Mucosa of rectum (tissue), 2 donors: Measurements from ENCODE around the gene IGLL5.

Experiments used
- H3K27ac ChIP-seq, 2 donors: one replicate each; pipeline ENCODE4 v1.7.0; 2013; ENCODE audit warnings: inconsistent platforms in 2 of 2, low read depth in 2 of 2, low read length in 2 of 2
- H3K27me3 ChIP-seq, 2 donors: one replicate each; pipeline ENCODE4 v1.7.0; 2013; ENCODE audit warnings: low read length in 2 of 2; ENCODE audit not compliant: control insufficient read depth in 2 of 2, insufficient read depth in 2 of 2
- H3K36me3 ChIP-seq, 2 donors: one replicate each; pipeline ENCODE4 v1.7.0; 2013; ENCODE audit warnings: low read length in 2 of 2; ENCODE audit not compliant: control insufficient read depth in 2 of 2, insufficient read depth in 2 of 2
- H3K4me1 ChIP-seq, 2 donors: one replicate each; pipeline ENCODE4 v1.7.0; 2013; ENCODE audit warnings: low read length in 2 of 2, mild to moderate bottlenecking in 1 of 2; ENCODE audit not compliant: control insufficient read depth in 2 of 2, insufficient read depth in 2 of 2
- H3K4me3 ChIP-seq, 2 donors: one replicate each; pipeline ENCODE4 v1.7.0; 2013; ENCODE audit warnings: low read length in 2 of 2
- H3K9ac ChIP-seq, 2 donors: one replicate each; pipeline ENCODE4 v1.7.0; 2013; ENCODE audit warnings: low read length in 2 of 2, low read depth in 1 of 2, mild to moderate bottlenecking in 1 of 2
- H3K9me3 ChIP-seq, 2 donors: one replicate each; pipeline ENCODE4 v1.7.0; 2013; ENCODE audit warnings: low read length in 2 of 2; ENCODE audit not compliant: control insufficient read depth in 2 of 2
- donor health status: healthy.
- donor health status: Normal muscosa, but diverticular disease.

IGLL5 gene

GRCh38 chr22:22887621-22888503, at the start of gene IGLL5:
Gene IGLL5 (plus strand): TSS chr22:22887816. CDS start chr22:22888054, 238 bp downstream.
- Histone ChIP-seq H3K9ac (peak within 1 kb of the TSS; percentile 5 to 34), H3K27me3 (peaks cover 0 to 6% of the 10 kb centered on the region in 2 donors), H3K9me3 (no peaks in the 10 kb centered on the region), H3K36me3 (no peaks in the 10 kb centered on the region), H3K4me1 (no peaks in the 10 kb centered on the region), H3K27ac (peak within 1 kb of the TSS in 1 of 2 donors; percentile 71), H3K4me3 (peak within 1 kb of the TSS; percentile 36 to 53)

GRCh38 chr22:22838148-22838786, 49.3 kb upstream of the IGLL5 start:
- H3K36me3 ChIP-seq: no peaks in the 10 kb centered on the region
- no peaks in the 10 kb centered on the region for H3K4me1 ChIP-seq
- H3K9me3 ChIP-seq: no peaks in the 10 kb centered on the region
- no peak overlapping the region for H3K4me3 ChIP-seq
- no peaks in the 10 kb centered on the region for H3K27me3 ChIP-seq
- no peak overlapping the region for H3K9ac ChIP-seq
- H3K27ac ChIP-seq: no peak overlapping the region

DNA sequence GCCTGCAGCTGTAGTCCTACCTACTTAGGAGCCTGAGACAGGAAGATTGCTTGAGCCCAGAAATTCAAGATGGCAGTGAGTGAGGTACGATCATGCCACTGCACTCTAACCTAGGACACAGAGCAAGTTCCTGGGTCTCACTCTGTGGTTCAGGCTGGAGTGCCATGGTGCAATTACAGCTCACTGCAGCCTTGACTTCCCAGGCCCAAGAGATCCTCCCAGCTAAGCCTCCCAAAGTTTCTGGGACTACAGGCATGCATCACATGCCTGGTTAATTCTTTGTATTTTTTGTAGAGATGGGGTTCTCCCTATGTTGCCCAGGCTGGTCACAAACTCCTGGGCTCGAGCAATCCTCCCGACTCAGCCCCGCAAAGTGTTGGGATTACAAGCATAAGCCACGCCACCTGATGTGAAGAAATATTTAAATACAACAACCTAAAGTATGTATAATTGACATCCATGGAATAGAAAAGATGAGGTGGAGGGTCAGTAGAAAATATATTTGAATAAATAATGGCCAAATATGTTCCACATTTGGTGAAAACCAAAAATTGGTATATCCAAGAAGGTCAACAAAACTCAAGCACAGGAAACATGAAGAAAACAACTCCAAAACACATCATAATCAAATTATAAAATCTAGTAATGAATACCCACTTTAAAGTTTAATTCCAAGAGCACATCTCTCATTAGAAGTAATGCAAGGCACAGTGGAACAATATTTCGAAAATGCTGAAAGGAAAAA, 47.9 kb upstream of the IGLL5 start:
- H3K4me3 ChIP-seq: no peak overlapping the region
- no peak overlapping the region for H3K9ac ChIP-seq
- H3K27me3 ChIP-seq: no peaks in the 10 kb centered on the region
- H3K4me1 ChIP-seq: no peaks in the 10 kb centered on the region
- no peak overlapping the region for H3K27ac ChIP-seq
- no peaks in the 10 kb centered on the region for H3K36me3 ChIP-seq
- no peaks in the 10 kb centered on the region for H3K9me3 ChIP-seq

DNA sequence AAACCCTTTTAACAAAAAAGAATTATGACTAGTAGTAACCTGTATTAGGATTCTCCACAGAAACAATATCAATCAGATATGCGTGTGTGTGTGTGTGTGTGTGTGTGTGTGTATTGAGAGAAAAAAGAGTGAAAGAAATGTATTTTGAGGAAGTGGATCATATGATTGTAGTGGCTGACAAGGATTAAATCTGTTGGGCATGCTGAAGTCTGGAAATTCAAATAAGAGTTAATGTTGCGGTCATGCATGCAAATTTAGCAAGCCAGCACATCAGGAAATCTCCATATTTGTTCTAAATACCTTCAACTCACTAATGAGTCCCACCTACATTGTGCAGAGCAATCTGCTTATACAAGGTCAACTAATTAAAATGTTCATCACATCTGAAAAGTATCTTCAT, 46.8 kb upstream of the IGLL5 start:
- H3K9me3 ChIP-seq: no peaks in the 10 kb centered on the region
- H3K4me1 ChIP-seq: no peaks in the 10 kb centered on the region
- H3K4me3 ChIP-seq: no peak overlapping the region
- no peak overlapping the region for H3K27ac ChIP-seq
- no peaks in the 10 kb centered on the region for H3K27me3 ChIP-seq
- H3K9ac ChIP-seq: no peak overlapping the region
- no peaks in the 10 kb centered on the region for H3K36me3 ChIP-seq

GRCh38 chr22:22841598-22841997, 46.0 kb upstream of the IGLL5 start:
- Histone ChIP-seq H3K9ac (no peak overlapping the region), H3K27ac (no peak overlapping the region), H3K36me3 (no peaks in the 10 kb centered on the region), H3K4me3 (no peak overlapping the region), H3K27me3 (no peaks in the 10 kb centered on the region), H3K4me1 (no peaks in the 10 kb centered on the region), H3K9me3 (no peaks in the 10 kb centered on the region)

GRCh38 chr22:22842085-22842484, 45.5 kb upstream of the IGLL5 start:
- no peaks in the 10 kb centered on the region for H3K9me3 ChIP-seq
- no peaks in the 10 kb centered on the region for H3K36me3 ChIP-seq
- no peak overlapping the region for H3K27ac ChIP-seq
- no peak overlapping the region for H3K4me3 ChIP-seq
- no peak overlapping the region for H3K9ac ChIP-seq
- no peaks in the 10 kb centered on the region for H3K27me3 ChIP-seq
- H3K4me1 ChIP-seq: no peaks in the 10 kb centered on the region

DNA sequence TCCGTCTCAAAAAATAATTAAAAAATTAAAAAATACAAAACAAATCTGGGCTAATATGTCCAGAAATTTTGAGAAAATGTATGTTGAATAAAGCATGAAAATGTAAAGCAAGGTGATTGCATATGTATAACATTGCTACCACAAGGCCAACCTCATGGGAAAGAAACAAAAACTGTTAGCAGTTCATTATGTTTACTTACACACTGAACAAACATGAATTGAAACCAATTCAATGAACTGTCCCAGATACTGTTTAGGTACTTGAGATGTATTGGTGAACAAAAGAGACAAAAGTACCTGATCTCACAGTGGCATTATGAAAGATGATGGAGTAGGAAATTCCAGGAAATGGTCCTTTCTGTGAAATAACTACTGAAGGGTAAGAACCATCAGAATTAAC, 43.8 kb upstream of the IGLL5 start:
- Histone ChIP-seq H3K4me3 (no peak overlapping the region), H3K36me3 (no peaks in the 10 kb centered on the region), H3K9ac (no peak overlapping the region), H3K27ac (no peak overlapping the region), H3K4me1 (no peaks in the 10 kb centered on the region), H3K9me3 (no peaks in the 10 kb centered on the region), H3K27me3 (no peaks in the 10 kb centered on the region)

GRCh38 chr22:22847241-22847640, 40.4 kb upstream of the IGLL5 start:
- Histone ChIP-seq H3K27me3 (no peaks in the 10 kb centered on the region), H3K27ac (no peak overlapping the region), H3K4me3 (no peak overlapping the region), H3K9ac (no peak overlapping the region), H3K9me3 (no peaks in the 10 kb centered on the region), H3K36me3 (no peaks in the 10 kb centered on the region), H3K4me1 (no peaks in the 10 kb centered on the region)

GRCh38 chr22:22848364-22848866, 39.2 kb upstream of the IGLL5 start:
- no peaks in the 10 kb centered on the region for H3K36me3 ChIP-seq
- H3K9me3 ChIP-seq: no peaks in the 10 kb centered on the region
- no peaks in the 10 kb centered on the region for H3K4me1 ChIP-seq
- no peak overlapping the region for H3K9ac ChIP-seq
- no peak overlapping the region for H3K4me3 ChIP-seq
- no peaks in the 10 kb centered on the region for H3K27me3 ChIP-seq
- no peak overlapping the region for H3K27ac ChIP-seq
